A549 (cell line): ENCODE measurements around the gene DHRS3. TPM values are rescaled to one million over a fixed set of nuclear protein-coding genes. Genes with fewer than 3 reads are reported as not detected.

Experiments used
- ATAC-seq, 2 experiments: fragments of 200-7000 bp in 1 of 2; fragments of >200 bp in 1 of 2; cut with Nextera tagmentation in 1 of 2; cut with Tn5 transposase in 1 of 2; 3 replicates each; pipeline versions ENCODE4 v1.8.0 to v1.9.1; 2018 to 2020; ENCODE audit warnings: mild to moderate bottlenecking in 1 of 2, moderate library complexity in 1 of 2
- CTCF ChIA-PET: fragments of 300-600 bp; sonication (Branson Sonifier 250); formaldehyde crosslinking; extraction: SDS; loops from one replicate; lab custom pipeline; 2021; ENCODE audit warnings: antibody characterized with exemption, inconsistent platforms; lab: Yijun Ruan, JAX
- POLR2A ChIA-PET: fragments of 350-600 bp; formaldehyde crosslinking; extraction: SDS; loops from one replicate; lab custom pipeline; 2021; ENCODE audit warnings: antibody characterized with exemption, inconsistent platforms; lab: Yijun Ruan, JAX
- DNase-seq, 2 experiments: peaks; one replicate each; pipeline versions ENCODE4 v3.0.0 to v3.0.0-alpha.2; 2011 to 2016; ENCODE audit warnings: low read depth in 1 of 2, low spot score in 1 of 2
- FAIRE-seq: peaks from 2 replicates; lab custom pipeline; 2011; peaks lifted over from hg19 to GRCh38; lab: Jason Lieb, UNC
- H3K27ac ChIP-seq, 2 experiments: fragments of >200 bp; sonication (Bioruptor Twin); formaldehyde crosslinking; 3 replicates each; pipeline ENCODE4 v1.5.1; 2016 to 2017
- H3K4me1 ChIP-seq: fragments of >200 bp; sonication (Bioruptor Twin); formaldehyde crosslinking; 3 replicates; pipeline ENCODE4 v1.6.1; 2016
- H3K4me2 ChIP-seq: fragments of >200 bp; sonication (Bioruptor Twin); formaldehyde crosslinking; 3 replicates; pipeline ENCODE4 v1.6.1; 2016
- H3K4me3 ChIP-seq: fragments of >200 bp; sonication (Bioruptor Twin); formaldehyde crosslinking; 3 replicates; pipeline ENCODE4 v1.5.1; 2016
- H3K9me3 ChIP-seq: fragments of >200 bp; sonication (Bioruptor Twin); formaldehyde crosslinking; 3 replicates; pipeline ENCODE4 v1.6.1; 2016
- E2F6 ChIP-seq: IDR thresholded peaks from 2 replicates; pipeline ENCODE4 v1.6.1; 2012; ENCODE audit warnings: low read depth, borderline replicate concordance
- EHMT2 ChIP-seq: fragments of 200-600 bp; sonication (generic); IDR thresholded peaks from 2 replicates; pipeline ENCODE4 v1.6.1; 2016; ENCODE audit warnings: antibody characterized with exemption, low read depth, mild to moderate bottlenecking, moderate library complexity
- ESRRA ChIP-seq: fragments of 150-350 bp; IDR thresholded peaks from 2 replicates; pipeline ENCODE4 v1.6.1; 2014; ENCODE audit warnings: mild to moderate bottlenecking, low read length, borderline replicate concordance
- FOSB ChIP-seq: fragments of 250-450 bp; sonication (Bioruptor Pico); IDR thresholded peaks from 2 replicates; pipeline ENCODE4 v1.5.0; 2020; ENCODE audit warnings: mild to moderate bottlenecking, moderate library complexity
- GATA3 ChIP-seq: IDR thresholded peaks from 2 replicates; pipeline ENCODE4 v1.6.1; 2012; ENCODE audit warnings: borderline replicate concordance
- HDAC2 ChIP-seq: fragments of 200-600 bp; sonication (generic); IDR thresholded peaks from 2 replicates; pipeline ENCODE4 v1.6.1; 2016
- HEYL ChIP-seq: fragments of 250-450 bp; sonication (Bioruptor Pico); IDR thresholded peaks from 2 replicates; pipeline ENCODE4 v1.8.0; 2021; ENCODE audit warnings: mild to moderate bottlenecking, moderate library complexity
- HOXB13 ChIP-seq: fragments of 250-450 bp; sonication (Bioruptor Pico); IDR thresholded peaks from 2 replicates; pipeline ENCODE4 v1.5.0; 2020; ENCODE audit warnings: low read depth, mild to moderate bottlenecking, moderate library complexity
- HOXB5 ChIP-seq: fragments of 250-450 bp; sonication (Bioruptor Pico); IDR thresholded peaks from 2 replicates; pipeline ENCODE4 v1.5.0; 2020; ENCODE audit warnings: mild to moderate bottlenecking, moderate library complexity
- KDM1A ChIP-seq: fragments of 200-600 bp; sonication (generic); IDR thresholded peaks from 2 replicates; pipeline ENCODE4 v1.6.1; 2016; ENCODE audit warnings: low read depth, mild to moderate bottlenecking
- MAFK ChIP-seq: fragments of 450-650 bp; IDR thresholded peaks from 2 replicates; pipeline ENCODE4 v1.6.1; 2014; ENCODE audit not compliant: partially characterized antibody
- MYC ChIP-seq: IDR thresholded peaks from 2 replicates; pipeline ENCODE4 v1.6.1; 2012; ENCODE audit warnings: mild to moderate bottlenecking, inconsistent platforms, low read length, improper control_type of control experiment, borderline replicate concordance
- NR3C1 ChIP-seq: fragments of >200 bp; sonication (Bioruptor Twin); formaldehyde crosslinking; IDR thresholded peaks from 3 replicates; pipeline ENCODE4 v1.6.1; 2017
- PBX3 ChIP-seq: IDR thresholded peaks from 2 replicates; pipeline ENCODE4 v1.6.1; 2012
- RAD21 ChIP-seq, 2 experiments: fragments of >200 bp in 1 of 2; sonication (Bioruptor Twin) in 1 of 2; formaldehyde crosslinking in 1 of 2; IDR thresholded peaks in 1 of 2; conservative IDR thresholded peaks in 1 of 2; 2 replicates in 1 of 2; 3 replicates in 1 of 2; pipeline ENCODE4 v1.6.1; 2012 to 2018; ENCODE audit warnings: inconsistent platforms in 1 of 2
- RCOR1 ChIP-seq: fragments of 150-350 bp; IDR thresholded peaks from 2 replicates; pipeline ENCODE4 v1.6.1; 2014; ENCODE audit warnings: antibody characterized with exemption, low read length, low read depth
- ZFP36 ChIP-seq: fragments of 450-650 bp; IDR thresholded peaks from 2 replicates; pipeline ENCODE4 v1.6.1; 2014; ENCODE audit warnings: borderline replicate concordance; ENCODE audit not compliant: partially characterized antibody
- WGBS: methylation state at CpG from one replicate; pipeline ENCODE4 v1.1.6; 2017; ENCODE audit errors: missing lambda C conversion rate; 5-methylcytosine and 5-hydroxymethylcytosine counted together
- polyA plus RNA-seq, 4 experiments: library from polyadenylated mRNA; depleted of rRNA in 3 of 4; stranded (reverse); fragments of >200 nt; fragmentation: RNase III in 1 of 4; extraction: RNeasy Plus Mini Kit Qiagen cat#74134 plus additional on column Dnase treatment in 1 of 4; gene quantifications; 2 replicates in 3 of 4; 3 replicates in 1 of 4; pipeline ENCODE4 v1.2.3, GENCODE V29; 2011 to 2017

Gene DHRS3
- polyA plus RNA-seq, 2 of the 4 experiments (the other 2 are of a cell fraction) = 62.7 to 79.7 TPM

- Histone ChIP-seq H3K27ac (no peak overlapping the region), H3K9me3 (no peaks in the 10 kb centered on the region), H3K4me2 (no peak overlapping the region), H3K4me1 (no peaks in the 10 kb centered on the region), H3K4me3 (no peak overlapping the region)
- CTCF ChIA-PET = no interaction called here
- TF ChIP-seq RAD21 (conservative IDR thresholded peaks at IDR 0.05 in 1 of 2, IDR thresholded peaks at IDR 0.05 in 1 of 2) (no peak), MAFK (no peak), FOSB (no peak), NR3C1 (no peak), PBX3 (no peak), KDM1A (no peak), HOXB13 (CRISPR knock-in tag) (no peak), HEYL (no peak), ZFP36 (no peak)
- 60% methylated on average over 4 of the region's 4 CpGs for WGBS
- FAIRE-seq = no peak
- POLR2A ChIA-PET = no interaction called here
- no peak for DNase-seq
- no peak for ATAC-seq
These were observed 8.9 kb upstream of the DHRS3 start for GRCh38 chr1:12626888-12627287.

GRCh38 chr1:12625276-12625675 lies 7.3 kb upstream of the DHRS3 start:
- FAIRE-seq (no peak), ATAC-seq (no peak), DNase-seq (no peak)
- ChIA-PET CTCF (interaction anchor here (1.8 kb wide), 1 partner anchor 349 kb away, joined by 4 read pairs; no protein-coding TSS in a partner anchor), POLR2A (no interaction called here)
- H3K27ac ChIP-seq = no peak overlapping the region
- TF ChIP-seq EHMT2 (no peak), HOXB5 (no peak), MYC (no peak)
- H3K4me2 ChIP-seq = no peak overlapping the region
- WGBS = 86% methylated on average over 6 of the region's 6 CpGs
- no peak overlapping the region for H3K4me3 ChIP-seq
- H3K4me1 ChIP-seq = peaks cover 15% of the 10 kb centered on the region
- no peaks in the 10 kb centered on the region for H3K9me3 ChIP-seq

- FAIRE-seq = no peak
- ATAC-seq = no peak
- no peak overlapping the region for H3K4me2 ChIP-seq
- ChIA-PET CTCF (interaction anchor here (1.2 to 8.0 kb wide), 3 partner anchors 36 to 350 kb away, joined by 4 to 60 read pairs (median 21); no protein-coding TSS in a partner anchor), POLR2A (no interaction called here)
- DNase-seq = no peak
- H3K27ac ChIP-seq = peak overlapping the region in 1 of 2 experiments; percentile 100; a peak in 2 of 6 replicates
- H3K4me1 ChIP-seq = peaks cover 22% of the 10 kb centered on the region
- no peak overlapping the region for H3K4me3 ChIP-seq
- H3K9me3 ChIP-seq = no peaks in the 10 kb centered on the region
- TF ChIP-seq HDAC2 (no peak), GATA3 (no peak), E2F6 (no peak), RCOR1 (no peak)
- WGBS = 91% methylated on average over 11 of the region's 12 CpGs
These were observed 4.5 kb upstream of the DHRS3 start for GRCh38 chr1:12622506-12622905.

GRCh38 chr1:12621346-12622335 lies 3.6 kb upstream of the DHRS3 start:
- TF ChIP-seq ESRRA = no peak
- H3K9me3 ChIP-seq = no peaks in the 10 kb centered on the region
- ChIA-PET CTCF (interaction anchor here (1.0 to 8.0 kb wide), 7 partner anchors 8 to 349 kb away, joined by 3 to 60 read pairs (median 4); no protein-coding TSS in a partner anchor), POLR2A (interaction anchor here (0.6 kb wide), 1 partner anchor 37 kb away, joined by 4 read pairs; no protein-coding TSS in a partner anchor)
- 91% methylated on average over 15 of the region's 15 CpGs for whole genome bisulfite sequencing
- H3K4me1 ChIP-seq = peaks cover 22% of the 10 kb centered on the region
- H3K4me2 ChIP-seq = peak overlapping the region; percentile 93
- FAIRE-seq = no peak
- no peak for ATAC-seq
- DNase-seq = no peak
- H3K4me3 ChIP-seq = no peak overlapping the region
- H3K27ac ChIP-seq = peak overlapping the region in 1 of 2 experiments; percentile 100; a peak in 3 of 6 replicates
